Renal pelvis (tissue), 4 donors: ENCODE results near the gene PRKCA. TPM values are rescaled to one million over a fixed set of nuclear protein-coding genes. Genes with fewer than 3 reads are reported as not detected.
"Not testable (repeated sequence)": the region's sequence is repeated elsewhere in the genome, so short reads cannot be mapped to it uniquely, and the experiment has no call there.

Source experiments
- DNase-seq: peaks from one replicate; pipeline ENCODE4 v3.0.0-alpha.2; 2013
- polyA plus RNA-seq, 3 donors: library from polyadenylated mRNA; unstranded; fragments of 120-200 nt; gene quantifications; one replicate each; pipeline ENCODE4 v1.2.1, GENCODE V29; 2013; ENCODE audit not compliant: insufficient read length in 3 of 3

The PRKCA gene
- polyA plus RNA-seq, 3 donors: 22.1 to 32.7 (median 28.5) TPM

DNA sequence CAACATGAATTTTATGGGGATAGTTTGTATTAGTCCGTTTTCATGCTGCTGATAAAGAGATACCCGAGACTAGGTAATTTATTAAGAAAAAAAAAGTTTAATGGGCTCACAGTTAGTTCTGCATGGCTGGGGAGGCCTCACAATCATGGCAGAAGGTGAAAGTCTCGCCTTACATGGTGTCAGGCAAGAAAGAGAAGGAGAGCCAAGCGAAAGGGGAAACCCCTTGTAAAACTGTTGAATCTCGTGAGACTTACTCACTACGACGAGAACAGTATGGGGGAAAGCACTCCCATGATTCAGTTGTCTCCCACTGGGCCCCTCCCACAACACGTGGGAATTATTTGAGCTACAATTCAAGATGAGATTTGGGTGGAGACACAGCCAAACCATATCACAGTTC, 181.5 kb downstream of the PRKCA start:
- DNase-seq: no peak

DNA sequence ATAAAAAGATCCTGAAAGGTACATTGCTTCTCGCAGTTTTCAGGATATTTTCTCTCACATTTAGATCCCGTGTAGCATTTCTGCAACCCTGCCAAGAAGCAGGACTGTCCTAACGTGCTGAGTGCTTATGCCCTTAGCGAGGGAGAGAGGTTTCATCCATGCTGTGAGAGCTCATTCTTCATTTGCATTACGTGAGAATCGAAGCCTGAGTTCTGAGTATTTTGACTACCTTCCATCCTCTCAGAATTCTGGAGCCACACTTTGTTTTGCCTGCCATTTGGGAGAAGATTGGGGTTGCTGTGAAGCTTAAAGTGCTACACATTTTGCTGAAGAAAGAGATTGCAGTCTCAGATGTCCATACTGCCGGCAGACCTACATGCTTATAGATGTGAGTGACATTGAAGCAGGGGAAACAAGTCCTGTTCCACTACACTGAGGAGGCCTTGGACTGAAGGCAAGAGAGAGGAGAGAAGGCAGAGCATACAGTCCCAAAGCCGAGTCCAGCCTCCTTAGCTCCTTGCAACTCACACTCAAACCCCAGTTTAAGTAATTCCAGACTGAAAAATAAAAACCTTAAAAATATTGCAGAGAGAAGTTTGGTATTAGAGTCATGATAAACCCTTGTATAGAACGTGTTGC, 183.0 kb downstream of the PRKCA start:
- no peak for DNase-seq

DNA sequence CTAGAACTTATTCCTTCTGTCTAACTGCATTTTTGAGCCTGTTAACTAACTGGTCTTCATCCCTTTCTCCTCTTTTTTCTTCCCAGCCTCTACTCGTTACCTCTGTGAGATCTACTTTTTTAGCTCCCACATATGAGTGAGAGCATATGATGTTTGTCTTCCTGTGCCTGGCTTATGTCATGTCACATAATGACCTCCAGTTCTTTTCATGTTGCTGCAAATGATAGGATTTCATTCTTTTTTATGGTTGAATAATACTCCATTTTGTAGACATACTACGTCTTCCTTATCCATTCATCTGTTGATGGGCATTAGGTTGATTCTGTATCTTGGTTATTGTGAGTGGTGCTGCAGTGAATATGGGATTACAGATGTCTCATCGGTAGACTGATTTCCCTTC, 184.7 kb downstream of the PRKCA start:
- DNase-seq: no peak

DNA sequence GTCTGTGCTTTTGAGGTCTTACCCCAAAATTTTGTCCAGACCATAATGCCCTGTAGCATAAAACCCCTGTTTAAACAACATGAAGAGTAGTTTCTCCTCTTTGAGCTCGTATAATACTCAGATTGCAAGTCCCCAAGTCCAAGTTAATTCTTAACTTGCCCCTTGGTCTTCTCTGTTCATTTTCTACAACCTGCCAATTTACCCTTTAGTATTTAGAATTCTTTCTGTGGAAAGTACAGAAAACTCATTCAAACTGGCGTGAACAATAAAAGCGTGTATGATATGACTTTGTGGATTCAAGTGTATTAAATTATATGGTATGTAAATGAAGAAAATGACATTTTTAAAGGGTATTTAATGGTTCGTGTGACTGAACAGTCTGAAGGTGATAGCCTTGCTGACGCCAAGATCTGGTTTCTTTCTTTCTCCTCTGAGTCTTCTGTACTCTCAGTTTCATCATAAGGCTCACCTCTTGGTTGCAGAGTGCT, 185.6 kb downstream of the PRKCA start:
- DNase-seq: no peak

DNA sequence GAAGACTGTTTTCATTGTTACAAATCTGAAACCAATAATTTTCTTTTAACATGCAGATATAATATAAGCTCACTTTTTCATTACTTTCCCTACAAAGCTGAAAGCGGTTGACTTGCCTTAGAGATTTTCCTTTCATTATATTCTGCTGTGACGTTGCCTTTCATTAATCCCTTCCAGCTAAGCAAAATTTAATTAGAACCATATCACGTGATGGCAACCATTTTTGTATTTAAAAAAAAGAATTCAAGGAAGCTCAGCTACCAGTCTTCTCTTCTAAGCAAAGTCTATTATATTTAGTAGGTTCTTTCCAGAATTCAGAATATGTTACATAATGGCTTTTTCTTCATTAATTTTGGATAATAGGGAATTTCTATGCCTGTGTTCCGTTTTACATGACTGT, 186.5 kb downstream of the PRKCA start:
- no peak for DNase-seq

DNA sequence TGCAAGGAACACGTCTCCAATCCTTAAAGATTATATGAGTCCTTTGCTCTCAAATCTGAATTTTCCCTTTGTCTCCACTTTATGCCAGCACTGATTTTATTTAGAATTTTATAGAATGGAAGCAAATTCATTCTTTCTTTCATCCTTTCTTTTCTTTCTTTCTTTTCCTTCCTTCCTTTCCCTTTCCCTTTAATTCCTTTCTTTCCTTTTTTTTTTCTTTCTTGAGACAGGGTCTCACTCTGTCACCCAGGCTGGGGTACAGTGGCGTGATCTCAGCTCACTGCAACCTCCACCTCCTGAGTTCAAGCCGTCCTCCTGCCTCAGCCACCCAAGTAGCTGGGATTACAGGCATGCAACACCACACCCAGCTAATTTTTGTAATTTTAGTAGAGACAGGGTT, 187.2 kb downstream of the PRKCA start:
- not testable (repeated sequence) for DNase-seq

DNA sequence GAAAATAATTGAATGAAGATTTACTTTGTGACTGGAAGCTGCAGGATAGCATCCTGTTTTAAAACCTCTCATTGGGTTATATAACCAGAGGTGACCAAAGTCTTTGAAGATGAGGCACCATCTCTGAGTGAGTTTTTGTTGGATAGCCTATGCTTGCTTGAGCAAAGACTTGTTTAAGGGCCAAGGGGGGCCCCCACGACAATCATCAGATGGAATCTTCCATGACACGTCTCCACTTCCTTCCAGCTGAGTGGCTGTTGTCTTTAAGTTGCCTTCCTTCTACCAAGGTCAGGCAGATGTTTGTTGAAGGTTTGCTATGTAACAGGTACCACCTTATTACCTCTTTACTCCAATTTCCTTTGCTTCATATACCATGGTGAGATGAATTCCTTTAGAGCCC, 188.8 kb downstream of the PRKCA start:
- no peak for DNase-seq

DNA sequence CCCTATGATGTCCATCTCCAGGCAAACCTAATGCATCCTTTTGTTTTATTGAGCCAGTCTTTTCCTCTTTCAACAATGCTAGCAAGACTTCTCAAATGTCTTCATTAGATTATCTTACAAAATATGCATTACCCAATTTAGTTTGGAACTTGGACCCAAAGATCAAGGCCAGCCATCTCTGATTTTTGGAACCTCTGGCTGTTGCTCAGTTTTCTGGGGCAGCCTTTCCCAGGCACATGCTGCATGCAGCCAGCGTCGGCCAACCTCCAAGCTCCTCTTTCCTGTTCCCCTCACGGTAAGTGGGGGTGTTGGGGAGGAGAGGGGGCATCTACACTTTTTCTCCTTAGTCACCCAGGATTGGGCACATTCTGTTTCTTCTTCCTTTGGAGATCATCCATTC, 189.3 kb downstream of the PRKCA start:
- no peak for DNase-seq

DNA sequence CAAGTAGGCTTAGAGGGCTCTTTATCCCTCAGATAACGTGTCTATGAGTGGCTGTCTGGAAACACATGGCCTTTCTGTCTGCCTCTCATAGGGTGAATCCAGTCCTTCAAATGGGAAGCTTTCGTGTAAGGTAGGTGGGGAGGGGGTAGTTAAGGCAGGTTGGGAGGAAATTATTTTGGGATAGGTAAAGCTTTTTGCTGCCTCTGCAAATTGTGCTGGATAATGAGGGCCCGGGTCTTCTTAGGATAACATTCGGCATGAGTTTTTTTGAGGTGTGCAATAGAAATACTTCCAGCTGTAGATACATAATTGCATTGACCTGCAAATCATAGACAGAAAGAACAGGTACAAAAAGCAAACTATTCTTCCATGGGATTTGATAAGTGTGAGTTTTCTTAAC, 189.7 kb downstream of the PRKCA start:
- DNase-seq: no peak

DNA sequence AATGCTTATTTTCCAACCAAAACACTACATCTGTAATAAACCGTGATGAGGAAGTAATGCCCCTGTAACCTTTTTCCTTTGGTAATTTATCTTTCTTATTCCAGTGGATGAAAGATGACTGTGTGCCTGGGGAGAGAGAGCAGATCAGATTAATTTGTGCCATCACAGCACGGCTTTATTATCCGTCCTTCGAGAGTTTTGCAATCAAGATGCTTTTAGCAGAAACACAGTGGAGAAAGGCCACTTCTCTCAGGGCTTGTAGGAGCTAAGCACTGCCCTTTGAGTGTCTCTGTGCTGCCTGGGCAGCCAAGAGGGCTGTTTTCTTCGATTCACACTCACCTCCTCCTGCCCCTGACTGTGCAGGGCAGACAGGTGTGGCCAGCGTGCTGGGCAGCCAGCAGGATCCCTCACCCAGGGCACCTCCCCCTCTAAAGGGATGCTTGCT, 190.2 kb downstream of the PRKCA start:
- DNase-seq: no peak

DNA sequence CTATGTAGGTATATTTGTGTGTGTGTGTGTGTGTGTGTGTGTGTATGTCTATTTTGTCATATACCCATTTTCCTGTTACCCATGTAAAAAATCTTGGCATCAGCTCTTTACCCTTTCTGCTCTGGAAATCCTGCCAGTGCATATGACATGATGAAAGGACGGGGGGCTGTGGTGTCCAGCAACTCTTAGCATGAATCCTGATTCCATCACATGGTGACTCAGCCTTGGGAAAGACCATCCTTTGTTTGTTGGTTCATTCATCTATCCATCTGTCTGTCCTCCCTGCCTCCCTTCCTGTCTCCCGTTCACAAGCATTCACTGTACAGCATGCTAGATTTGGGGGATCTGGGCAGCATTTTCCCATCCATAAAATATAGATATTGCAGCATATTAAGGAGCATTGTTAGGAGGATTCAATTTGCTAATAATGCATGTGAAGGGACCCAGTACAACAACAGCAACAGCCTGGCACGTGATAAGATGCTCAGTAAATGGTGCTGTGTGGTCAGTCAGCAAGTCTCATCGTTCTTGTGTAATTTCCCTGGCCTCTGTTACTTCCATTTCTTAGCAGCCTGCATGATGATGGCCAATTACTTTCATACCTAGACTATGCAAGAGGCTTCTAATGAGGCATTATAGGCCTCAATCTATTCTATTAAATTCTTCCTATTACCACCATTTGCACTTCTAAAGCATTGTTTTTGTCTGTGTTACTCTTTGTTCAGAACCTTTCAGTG, 191.0 kb downstream of the PRKCA start:
- no peak for DNase-seq

DNA sequence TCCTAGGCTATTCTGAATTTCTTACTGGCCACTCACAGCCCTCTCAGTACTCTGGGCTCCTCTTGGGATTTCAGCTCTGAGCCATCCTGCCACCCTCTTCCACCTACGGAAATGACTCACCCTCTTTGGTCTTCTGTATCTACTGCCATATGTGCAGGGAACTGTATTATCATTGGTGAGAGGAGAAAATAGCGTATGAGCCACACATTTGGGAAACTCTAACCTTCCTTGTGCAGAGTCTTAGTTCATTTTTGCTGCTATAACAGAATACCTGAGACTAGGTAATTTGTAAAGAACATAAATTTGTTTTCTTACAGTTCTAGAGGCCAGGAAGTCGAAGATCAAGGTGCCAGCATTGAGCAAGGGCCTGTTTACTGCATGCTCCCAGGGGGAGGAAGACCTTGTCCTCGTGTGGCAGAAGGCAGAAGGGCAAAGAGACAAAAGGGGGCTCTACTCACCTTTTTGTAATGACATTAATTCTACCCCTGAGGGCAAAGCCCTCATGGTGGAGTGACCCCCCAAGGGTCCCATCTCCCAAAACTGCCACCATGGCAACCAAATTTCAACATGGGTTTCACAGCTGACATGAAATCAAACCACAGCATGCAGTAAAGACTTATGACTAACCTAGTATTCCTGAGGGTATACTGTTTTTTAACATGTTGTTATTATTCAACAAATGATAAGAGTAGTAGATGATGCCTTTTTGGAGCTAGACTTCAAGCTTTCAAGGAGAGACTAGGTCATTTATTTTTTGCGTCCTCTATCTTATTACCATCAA, 191.8 kb downstream of the PRKCA start:
- no peak for DNase-seq

DNA sequence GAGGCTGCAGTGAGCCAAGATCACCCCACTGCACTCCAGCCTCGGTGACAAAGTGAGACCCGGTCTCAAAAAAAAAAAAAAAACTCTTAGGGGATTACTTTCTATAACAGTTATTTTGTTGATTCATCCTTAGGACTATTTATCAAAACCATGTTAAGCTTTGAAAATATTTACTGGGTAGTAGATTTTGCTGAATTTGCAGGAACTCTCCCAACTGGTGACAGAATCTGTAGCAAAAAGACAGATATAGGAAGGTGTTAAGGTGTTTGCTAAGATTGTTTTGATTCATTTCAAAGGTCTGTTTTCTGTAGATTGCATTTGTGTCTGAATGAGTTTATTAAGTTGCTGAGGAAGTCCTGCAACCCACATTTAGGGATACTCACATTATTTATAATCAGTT, 192.6 kb downstream of the PRKCA start:
- no peak for DNase-seq

DNA sequence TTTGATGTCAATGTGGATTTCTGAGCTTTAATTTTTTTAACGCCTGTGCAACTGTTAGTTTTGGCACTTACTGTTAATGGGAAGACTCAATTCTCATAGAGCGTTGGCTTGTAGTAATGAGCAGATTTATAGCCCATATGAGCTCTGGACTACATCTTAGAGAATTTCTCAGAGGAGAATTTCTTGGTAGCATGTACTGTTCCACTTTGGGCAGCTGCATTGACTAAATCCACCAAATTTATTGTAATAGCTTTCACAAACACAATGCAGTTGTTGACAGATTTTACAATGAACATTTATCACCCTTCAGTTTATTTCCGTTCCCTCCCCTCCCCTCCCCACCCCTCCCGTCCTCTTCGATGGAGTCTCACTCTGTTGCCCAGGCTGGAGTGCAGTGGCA, 193.9 kb downstream of the PRKCA start:
- no peak for DNase-seq

DNA sequence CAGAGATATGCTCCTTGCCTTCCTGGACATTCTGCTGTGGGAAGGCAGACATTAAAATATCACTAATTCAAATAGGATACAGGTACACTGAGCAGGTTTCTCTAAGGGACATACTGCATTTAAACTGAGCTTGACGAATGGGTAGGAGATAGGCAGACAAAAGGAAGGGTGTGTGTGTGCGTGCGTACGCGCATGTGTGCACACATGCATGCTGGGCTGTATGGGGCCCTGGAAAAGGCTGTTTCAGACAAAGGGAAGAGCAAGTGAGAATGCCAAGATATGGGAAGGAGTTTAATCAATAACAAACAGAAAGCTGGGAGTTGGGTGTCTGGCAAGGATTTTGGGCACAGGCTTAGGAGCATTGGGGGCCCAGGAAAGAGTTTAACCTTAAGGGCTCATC, 196.2 kb downstream of the PRKCA start:
- DNase-seq: no peak

DNA sequence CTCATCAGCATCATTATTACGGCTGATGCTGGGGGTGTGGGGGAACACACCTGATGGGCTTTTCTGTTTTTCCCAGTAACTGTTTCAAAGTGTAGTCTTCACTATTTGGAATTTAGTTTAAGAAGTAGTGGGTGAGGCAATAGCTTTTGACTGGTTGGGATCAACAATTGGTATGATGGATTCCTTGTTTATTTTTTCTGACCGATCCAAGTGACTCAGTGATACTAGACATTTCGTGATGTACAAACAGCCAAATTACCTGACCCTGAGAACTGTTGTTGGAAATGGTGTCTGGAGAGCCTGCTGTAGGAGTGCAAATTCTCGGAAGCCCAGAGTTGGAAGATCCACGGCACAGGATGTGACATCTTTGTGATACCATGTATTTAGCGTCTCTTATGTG, 204.2 kb downstream of the PRKCA start:
- DNase-seq: no peak

DNA sequence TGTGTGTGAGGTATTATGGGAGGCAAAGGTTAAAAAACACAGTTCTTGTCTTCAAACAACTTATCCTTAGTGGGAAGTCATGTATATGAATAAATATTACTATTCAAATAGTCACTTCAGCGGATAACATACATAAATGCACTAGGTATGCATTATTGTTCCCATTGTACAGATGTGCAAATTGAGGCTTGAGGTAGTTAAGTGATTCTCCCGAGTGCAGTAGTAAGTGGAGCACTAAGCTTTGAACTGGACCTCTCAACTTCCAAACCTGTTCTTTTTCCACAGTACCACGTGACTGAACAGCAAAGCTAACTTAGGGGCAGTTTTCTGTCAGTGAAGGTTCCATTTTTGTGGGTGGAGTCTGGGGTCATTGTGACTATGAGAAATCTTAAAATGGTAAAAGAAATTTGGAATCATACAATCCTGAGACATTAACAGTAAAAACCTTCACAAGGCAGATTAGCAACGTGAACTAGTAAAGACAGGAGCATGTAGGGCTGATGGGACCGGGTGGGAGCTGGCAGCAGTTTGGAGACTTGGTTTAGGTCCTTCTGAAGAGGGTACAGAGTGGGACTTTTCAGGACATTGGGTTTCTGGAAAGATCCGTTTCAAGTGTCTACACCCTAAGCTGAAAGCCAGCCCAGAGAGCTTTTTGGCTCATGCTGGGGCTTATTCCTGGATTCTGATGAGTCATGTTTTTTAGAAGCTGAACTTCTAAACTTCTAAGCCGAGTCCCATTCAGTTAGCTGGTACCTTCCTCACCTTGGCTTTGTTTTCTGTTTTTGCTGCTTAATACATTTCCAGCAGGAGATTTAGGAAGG, 204.9 kb downstream of the PRKCA start:
- DNase-seq: no peak

DNA sequence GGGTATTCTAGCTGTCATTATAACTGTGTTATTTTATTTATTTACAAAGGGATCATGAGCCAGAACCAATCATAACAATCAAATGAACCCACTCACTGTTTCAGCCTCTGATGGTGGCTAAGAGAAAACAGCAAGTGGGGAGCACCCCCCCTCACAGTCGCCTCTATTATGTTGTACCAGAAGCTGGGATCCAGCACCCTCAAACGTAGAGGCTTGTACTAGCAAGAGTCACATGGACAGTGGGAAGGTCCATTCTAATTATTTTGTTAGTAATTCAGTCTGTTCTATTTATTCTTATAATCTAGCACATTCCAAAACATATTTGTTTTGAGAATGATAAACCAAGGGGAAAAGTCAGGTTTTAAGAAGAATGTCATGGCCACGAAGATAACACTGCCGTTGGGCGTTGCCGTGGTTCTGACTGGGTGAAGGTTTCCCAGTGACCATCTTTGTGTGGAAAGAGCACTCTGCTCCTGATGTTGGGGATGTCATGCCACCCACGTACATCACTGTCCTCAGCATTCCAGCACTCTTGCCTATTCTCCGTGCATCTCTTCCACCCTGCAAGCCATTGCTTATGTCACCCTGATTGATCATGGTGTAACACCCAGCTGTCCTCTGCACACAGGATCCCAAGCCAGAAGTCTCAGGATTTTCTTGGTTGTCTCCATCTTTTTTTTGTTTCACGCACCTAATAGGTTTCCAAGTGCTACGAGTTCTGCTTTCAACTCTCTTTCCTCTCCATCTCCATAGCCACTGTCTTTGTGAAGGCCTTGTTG, 205.8 kb downstream of the PRKCA start:
- DNase-seq: no peak

DNA sequence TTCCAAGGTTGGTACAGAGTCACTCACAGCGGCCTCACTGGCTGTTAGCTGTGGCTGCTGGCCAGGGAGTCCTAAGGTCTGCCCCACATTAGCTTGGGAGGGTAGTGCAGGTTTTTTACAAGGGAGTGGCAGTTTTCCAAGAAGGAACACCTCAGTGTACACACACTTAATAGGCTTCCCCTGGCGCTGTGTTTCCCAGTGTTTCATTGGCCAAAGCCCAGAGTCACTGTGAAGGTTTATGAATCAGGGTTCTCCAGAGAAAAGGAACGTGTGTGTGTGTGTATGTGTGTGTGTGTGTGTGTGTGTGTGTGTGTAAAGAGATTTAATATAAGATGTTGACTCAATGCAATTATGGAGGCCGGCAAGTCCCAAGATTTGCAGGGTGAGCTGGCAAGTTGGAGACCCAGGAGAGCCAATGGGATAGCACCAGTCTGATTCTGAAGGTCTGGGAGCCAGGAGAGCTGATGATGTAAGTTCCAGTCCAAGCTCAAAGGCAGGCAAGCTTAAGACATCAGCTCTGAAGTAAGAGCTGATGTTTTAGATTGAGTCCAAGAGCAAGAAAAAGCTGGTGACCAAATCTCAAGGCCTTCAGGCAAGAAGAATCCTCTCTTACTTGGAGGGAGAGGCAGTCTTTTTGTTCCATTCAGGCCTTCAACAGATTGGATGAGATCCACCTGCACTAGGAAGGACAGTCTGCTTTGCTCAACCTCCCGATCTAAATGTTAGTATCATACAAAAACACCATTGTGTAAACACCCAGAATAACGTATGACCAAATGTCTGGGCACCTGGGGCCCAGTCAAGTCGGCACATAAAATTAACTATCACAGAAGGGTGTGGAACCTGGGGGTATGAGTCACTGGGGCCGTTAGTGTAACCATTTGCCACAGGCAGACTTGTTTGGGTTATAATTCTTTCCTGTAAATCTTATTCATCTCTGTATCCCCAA, 206.8 kb downstream of the PRKCA start:
- no peak for DNase-seq

DNA sequence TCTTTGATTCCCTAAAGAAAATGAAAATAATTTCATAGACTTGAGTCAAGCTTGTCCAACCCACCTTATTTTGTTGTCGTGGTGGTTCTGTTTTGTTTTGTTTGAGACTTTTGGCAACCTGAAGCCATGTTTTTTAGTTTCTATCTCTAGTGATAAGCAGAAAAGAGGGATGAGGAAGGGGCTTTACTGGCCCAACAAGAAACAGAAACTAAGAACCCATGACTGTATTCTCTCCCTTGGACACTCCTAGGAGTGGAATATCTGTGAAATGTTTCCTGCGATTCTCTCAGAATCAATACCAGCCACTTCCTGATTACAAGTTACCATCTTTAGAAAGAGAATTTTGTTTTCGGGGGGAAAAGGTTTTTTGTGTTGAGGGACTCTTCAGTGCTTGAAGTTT, 207.5 kb downstream of the PRKCA start:
- no peak for DNase-seq
